ENCODE data around the gene ANP32E. TPM values are rescaled to one million over a fixed set of nuclear protein-coding genes. Genes with fewer than 3 reads are reported as not detected.
A peak's percentile ranks its signal among the peaks of the same experiment; 100 is the strongest.

The ANP32E gene
- total and polyA plus RNA-seq, 9 of the 15 experiments (the other 6 are each of a cell fraction or from before 2014, with no cell fraction given), result 60.4 to 197 (median 104) TPM

GRCh38 chr1:150235852-150236613 is at the start of gene ANP32E (continued):
- TF ChIP-seq ZMIZ1 (IDR thresholded peaks at IDR 0.05; ENCODE audit: low read depth in 2 of 2, low read length in 2 of 2) (peak in 1 of 2 experiments; percentile 31; a peak in 1 of 4 replicates), ZNF551 (CRISPR knock-in tag; IDR thresholded peaks at IDR 0.05) (no peak), ZKSCAN8 (CRISPR knock-in tag; IDR thresholded peaks at IDR 0.05) (no peak), GTF2F1 (IDR thresholded peaks at IDR 0.05; ENCODE audit: low read depth, low read length) (peak; percentile 77; the same call in 1 of the 2 replicates), BMI1 (IDR thresholded peaks at IDR 0.05; ENCODE audit: low read length) (no peak), FOS (IDR thresholded peaks at IDR 0.05; ENCODE audit: extremely low read depth, insufficient read length) (peak; percentile 98), ZNF253 (CRISPR knock-in tag; conservative IDR thresholded peaks at IDR 0.05) (no peak), SREBF1 (IDR thresholded peaks at IDR 0.05; ENCODE audit: borderline replicate concordance, low read depth, low read length) (no peak), ZNF134 (CRISPR knock-in tag; conservative IDR thresholded peaks at IDR 0.05) (no peak), FOXO4 (CRISPR knock-in tag; IDR thresholded peaks at IDR 0.05) (no peak), CC2D1A (IDR thresholded peaks at IDR 0.05) (peak; percentile 86), SAFB2 (IDR thresholded peaks at IDR 0.05; ENCODE audit: borderline replicate concordance, low read depth, low read length, severe bottlenecking) (no peak), KAT7 (CRISPR knock-in tag; IDR thresholded peaks at IDR 0.05; ENCODE audit: borderline replicate concordance) (peak; percentile 49; the same call in 1 of the 2 replicates), ZNF444 (CRISPR knock-in tag; IDR thresholded peaks at IDR 0.05) (no peak), CTBP1 (IDR thresholded peaks at IDR 0.05; ENCODE audit: borderline replicate concordance) (peak; percentile 88), THRB (CRISPR knock-in tag; conservative IDR thresholded peaks at IDR 0.05) (peak; percentile 77)
- TF ChIP-seq, protein P1, sequence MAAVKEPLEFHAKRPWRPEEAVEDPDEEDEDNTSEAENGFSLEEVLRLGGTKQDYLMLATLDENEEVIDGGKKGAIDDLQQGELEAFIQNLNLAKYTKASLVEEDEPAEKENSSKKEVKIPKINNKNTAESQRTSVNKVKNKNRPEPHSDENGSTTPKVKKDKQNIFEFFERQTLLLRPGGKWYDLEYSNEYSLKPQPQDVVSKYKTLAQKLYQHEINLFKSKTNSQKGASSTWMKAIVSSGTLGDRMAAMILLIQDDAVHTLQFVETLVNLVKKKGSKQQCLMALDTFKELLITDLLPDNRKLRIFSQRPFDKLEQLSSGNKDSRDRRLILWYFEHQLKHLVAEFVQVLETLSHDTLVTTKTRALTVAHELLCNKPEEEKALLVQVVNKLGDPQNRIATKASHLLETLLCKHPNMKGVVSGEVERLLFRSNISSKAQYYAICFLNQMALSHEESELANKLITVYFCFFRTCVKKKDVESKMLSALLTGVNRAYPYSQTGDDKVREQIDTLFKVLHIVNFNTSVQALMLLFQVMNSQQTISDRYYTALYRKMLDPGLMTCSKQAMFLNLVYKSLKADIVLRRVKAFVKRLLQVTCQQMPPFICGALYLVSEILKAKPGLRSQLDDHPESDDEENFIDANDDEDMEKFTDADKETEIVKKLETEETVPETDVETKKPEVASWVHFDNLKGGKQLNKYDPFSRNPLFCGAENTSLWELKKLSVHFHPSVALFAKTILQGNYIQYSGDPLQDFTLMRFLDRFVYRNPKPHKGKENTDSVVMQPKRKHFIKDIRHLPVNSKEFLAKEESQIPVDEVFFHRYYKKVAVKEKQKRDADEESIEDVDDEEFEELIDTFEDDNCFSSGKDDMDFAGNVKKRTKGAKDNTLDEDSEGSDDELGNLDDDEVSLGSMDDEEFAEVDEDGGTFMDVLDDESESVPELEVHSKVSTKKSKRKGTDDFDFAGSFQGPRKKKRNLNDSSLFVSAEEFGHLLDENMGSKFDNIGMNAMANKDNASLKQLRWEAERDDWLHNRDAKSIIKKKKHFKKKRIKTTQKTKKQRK (IDR thresholded peaks at IDR 0.05; ENCODE audit: borderline replicate concordance, low read depth, low read length), result peak; percentile 91

Measured in K562 (cell line).